ENCODE results near the gene TDRD7. TPM values are rescaled to one million over a fixed set of nuclear protein-coding genes. Genes with fewer than 3 reads are reported as not detected.

Gene TDRD7
- total and polyA plus RNA-seq, 2 donors (not counting 1 experiment from before 2014, with no cell fraction given): 11.5 to 19.7 TPM

GRCh38 chr9:97518166-97518908 lies 106.4 kb downstream of the TDRD7 start:
- H3K27ac ChIP-seq (ENCODE audit: low read length in 2 of 2): no peak overlapping the region
- intact Hi-C loops (cut with micrococcal nuclease): no loop called here

More at GRCh38 chr9:97518166-97518908, 106.4 kb downstream of the TDRD7 start:
- peaks cover 0 to 12% (median 0%) of the 10 kb centered on the region in 4 experiments for H3K27me3 ChIP-seq (replicated peaks in 1 of 4; ENCODE audit: control extremely low read depth in 1 of 4, control insufficient read depth in 3 of 4, insufficient read depth in 4 of 4, low read length in 3 of 4)
- no peaks in the 10 kb centered on the region for H4K20me1 ChIP-seq (ENCODE audit: control insufficient read depth, insufficient read depth, low read length, poor library complexity, severe bottlenecking)
- WGBS (ENCODE audit: insufficient coverage): 84% methylated on average over 6 of the region's 9 CpGs
- H3K9me3 ChIP-seq (ENCODE audit: control extremely low read depth in 1 of 3, control insufficient read depth in 2 of 3, insufficient read depth in 1 of 3, low read length in 2 of 3): no peaks in the 10 kb centered on the region
- H3K9ac ChIP-seq (ENCODE audit: low read length): no peak overlapping the region
- H2AFZ ChIP-seq (ENCODE audit: insufficient read depth, low read depth, low read length, poor library complexity, severe bottlenecking): peak overlapping the region; percentile 22
- CTCF ChIA-PET: no interaction called here
- Mint-ChIP-seq H3K27me3 (peaks cover 44% of the 10 kb centered on the region), H3K4me1 (no peaks in the 10 kb centered on the region), H3K9me3 (ENCODE audit: insufficient read depth) (no peaks in the 10 kb centered on the region), H3K4me3 (no peak overlapping the region), H3K27ac (no peak overlapping the region)
- H3K4me1 ChIP-seq (ENCODE audit: control insufficient read depth in 2 of 2, insufficient read depth in 2 of 2, low read length in 2 of 2): no peaks in the 10 kb centered on the region
- no peaks in the 10 kb centered on the region for H3K36me3 ChIP-seq (replicated peaks in 1 of 2; ENCODE audit: control extremely low read depth in 1 of 2, control insufficient read depth in 1 of 2, extremely low read depth in 1 of 2, insufficient read depth in 2 of 2, low read length in 1 of 2)
- no peak for DNase-seq
- TF ChIP-seq EZH2 (IDR thresholded peaks at IDR 0.05; ENCODE audit: borderline replicate concordance, insufficient read depth, low read depth, low read length, poor library complexity, severe bottlenecking) (no peak), CTCF (IDR thresholded peaks at IDR 0.05) (no peak)
- no peak overlapping the region for H3K4me3 ChIP-seq (ENCODE audit: control extremely low read depth in 1 of 5, extremely low read depth in 1 of 5, insufficient read depth in 1 of 5, low read depth in 2 of 5, low read length in 4 of 5)
- ATAC-seq (ENCODE audit: low read depth): no peak
- no peaks in the 10 kb centered on the region for H3K79me2 ChIP-seq (ENCODE audit: control insufficient read depth, insufficient read depth, low read length)
- POLR2A ChIA-PET: no interaction called here
- no peak overlapping the region for H3K4me2 ChIP-seq (replicated peaks; ENCODE audit: low read depth, low read length, poor library complexity, severe bottlenecking)

Data from B cell (primary cell).